Globus pallidus (tissue), 1 donor: ENCODE measurements around the gene SPDYE4.

Source experiments
- DNase-seq: peaks from one replicate; pipeline ENCODE4 v3.0.0-alpha.2; 2015; ENCODE audit warnings: low spot score

SPDYE4 gene

DNA sequence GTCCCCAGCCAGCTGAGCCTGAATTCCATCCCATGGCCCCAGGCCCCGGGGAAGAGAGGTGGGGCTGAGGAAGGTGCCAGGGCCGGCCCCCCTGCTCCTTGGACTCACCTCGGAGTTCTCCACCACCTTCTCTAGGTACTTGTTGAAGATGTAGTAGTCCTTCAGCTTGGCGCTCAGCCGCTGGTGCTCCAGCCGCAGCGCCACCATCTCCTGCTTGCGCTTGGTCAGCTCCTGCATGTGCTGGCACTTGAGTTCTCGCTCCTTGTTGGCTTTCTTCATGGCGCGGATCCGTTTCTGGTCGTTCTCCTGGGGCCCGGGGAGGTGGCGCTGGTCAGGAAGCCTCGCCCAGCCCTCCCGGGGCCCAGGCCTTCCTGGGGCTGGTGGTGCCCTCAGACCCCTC lies 17.0 kb downstream of the SPDYE4 start:
- DNase-seq, result no peak

DNA sequence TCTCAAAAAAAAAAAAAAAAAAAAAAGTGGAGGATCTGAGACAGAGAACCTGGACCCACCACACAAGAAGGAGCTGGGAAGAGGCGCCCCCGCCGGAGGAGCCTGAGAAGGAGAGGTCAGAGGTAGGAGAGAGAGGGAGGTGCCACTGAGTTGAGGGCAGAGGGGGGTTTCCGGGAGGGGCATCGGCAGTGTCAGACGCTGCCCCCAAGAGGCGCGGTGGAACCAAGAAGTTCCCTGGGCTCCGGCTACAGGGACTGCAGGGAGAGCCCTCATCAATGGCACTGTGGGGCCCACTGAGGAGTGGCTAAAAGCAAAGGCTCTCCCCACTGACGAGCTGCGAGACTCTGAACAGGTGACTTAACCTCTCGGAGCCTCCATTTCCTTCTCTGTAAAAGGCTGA lies 17.9 kb downstream of the SPDYE4 start:
- DNase-seq, result no peak

DNA sequence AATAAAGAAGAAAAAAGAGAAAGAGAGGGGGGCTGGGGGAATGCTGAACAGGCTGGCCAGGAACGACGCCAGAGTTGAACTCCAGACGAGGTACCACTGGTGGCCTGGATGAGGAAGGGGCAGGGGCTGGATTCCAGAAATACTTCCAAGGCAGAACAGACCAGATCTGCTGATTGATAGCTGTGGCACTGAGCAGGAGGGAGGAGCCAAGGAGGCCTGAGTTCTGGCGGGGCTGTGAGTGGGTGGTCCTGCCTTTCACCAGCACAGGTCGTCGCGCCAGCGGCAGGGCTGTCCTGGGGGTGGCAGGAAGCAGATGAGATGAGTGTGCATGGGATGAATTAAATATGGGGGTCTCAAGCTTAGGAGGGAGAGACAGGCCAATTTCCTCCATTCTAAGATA lies 19.2 kb downstream of the SPDYE4 start:
- no peak for DNase-seq

DNA sequence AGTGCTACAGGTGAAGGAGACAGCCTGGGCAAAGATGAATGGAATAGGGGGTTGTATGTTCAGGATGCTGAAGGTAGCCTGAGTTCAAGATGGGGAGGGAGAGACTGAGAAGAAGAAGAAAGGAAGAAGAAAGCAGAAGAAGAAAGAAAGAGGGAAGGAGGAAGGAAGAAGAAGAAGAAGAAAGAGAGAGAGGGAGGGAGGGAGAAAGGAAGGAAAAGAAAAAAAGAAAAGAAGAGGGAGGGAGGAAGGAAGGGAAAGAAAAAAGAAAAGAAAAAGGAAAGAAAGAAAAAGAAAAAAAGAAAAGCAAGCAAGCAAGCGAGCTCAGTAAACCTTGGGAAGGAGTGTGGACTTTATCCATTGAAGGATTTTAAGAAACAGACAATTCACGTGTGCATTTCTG lies 21.6 kb downstream of the SPDYE4 start:
- DNase-seq, result no peak

DNA sequence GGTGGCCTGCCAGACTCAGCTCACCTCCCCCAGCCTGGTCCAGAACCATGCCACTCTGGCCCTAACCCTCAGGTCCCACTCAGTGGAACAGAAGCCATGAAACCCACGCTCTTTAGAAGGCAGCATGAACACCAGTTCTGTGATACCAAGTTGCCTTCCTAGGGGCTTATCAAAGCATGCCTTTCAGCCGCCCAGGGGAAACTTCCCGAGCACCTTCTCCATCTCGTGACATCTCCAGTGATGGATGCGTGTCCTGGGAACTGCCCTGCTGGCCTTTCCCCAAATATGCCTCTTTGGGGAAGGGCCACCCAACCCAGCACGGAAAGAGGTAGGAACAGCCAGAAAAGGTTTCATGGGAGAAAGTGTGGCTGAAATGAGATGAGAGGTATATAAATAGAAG lies 22.0 kb downstream of the SPDYE4 start:
- DNase-seq, result no peak

DNA sequence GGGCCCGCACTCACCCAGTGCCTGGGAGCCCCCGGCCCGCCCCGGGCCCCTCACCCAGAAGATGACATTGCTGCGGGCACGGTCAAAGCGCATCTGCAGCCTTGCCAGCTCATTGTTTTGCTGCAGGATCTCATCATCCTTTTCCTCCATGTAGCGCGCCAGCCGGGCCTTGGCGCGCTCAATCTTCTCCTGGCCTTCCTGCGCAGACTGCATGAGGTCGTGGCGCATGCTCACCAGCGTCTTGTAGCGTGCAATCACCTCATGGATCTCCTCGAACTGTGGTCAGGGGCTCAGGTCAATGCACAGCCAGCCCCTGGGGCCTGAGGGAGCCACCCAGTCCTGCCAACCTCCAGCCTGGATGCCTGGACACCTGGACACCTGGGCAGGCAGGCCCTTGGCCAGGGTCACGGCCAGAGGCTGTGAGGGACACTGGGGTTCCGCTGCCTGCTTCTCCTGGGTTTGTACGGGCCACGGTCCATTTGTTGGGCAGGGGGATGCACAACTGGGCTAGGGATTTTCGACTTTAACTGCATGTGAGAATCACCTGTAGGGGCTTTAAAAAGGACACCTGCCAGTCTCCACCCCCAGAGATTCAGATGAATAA lies 22.9 kb downstream of the SPDYE4 start:
- no peak for DNase-seq

DNA sequence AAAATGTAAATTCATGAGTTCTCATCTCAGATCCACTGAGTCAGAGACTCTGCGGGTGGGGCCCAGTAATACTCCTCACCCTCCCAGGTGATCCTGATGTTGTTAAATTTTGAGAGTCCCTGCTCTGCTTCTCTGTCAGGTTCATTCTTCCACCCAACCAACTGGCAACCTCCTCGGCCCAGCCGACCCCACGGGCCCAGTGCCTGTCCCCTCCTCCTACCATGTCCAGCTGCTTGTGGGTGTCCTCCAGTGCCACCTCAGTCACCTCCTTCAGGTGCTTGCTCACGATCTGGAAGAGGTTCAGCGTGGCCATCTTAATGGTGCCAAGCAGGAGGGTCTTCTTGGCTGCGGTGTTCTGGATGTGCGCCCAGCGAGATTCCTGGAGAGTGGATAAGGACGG lies 23.5 kb downstream of the SPDYE4 start:
- no peak for DNase-seq

DNA sequence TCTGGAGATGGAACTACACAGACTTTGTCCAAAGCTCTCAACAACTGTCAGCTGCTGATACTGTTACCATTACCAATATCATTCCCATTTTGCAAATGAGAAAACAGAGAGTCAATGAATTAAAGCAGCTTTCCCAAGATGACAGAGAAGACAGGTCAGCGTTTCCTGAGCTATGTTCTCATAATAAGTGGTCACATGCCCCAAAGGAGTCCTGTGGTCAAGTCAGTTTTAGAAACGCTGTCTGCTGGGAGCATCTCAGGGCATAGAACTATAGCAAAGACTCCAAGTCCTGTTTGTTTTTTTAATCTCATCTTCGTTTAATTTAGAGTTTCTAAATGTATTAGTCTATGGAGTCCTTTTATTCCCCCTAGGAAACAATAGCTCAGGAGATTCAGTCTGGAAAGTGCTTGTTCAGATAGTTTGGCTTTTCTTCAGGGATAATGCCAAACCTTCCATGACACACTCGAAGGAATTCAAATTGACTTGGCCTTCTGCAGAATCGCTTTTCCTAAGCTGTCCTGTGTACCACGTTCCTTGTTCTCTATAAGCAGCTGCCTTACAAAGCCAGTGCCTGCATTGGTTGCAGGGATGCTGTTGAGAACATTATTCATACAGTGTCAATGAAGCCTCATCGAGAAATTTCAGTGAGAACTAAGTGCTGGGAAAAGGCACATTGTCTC lies 25.8 kb downstream of the SPDYE4 start:
- no peak for DNase-seq

DNA sequence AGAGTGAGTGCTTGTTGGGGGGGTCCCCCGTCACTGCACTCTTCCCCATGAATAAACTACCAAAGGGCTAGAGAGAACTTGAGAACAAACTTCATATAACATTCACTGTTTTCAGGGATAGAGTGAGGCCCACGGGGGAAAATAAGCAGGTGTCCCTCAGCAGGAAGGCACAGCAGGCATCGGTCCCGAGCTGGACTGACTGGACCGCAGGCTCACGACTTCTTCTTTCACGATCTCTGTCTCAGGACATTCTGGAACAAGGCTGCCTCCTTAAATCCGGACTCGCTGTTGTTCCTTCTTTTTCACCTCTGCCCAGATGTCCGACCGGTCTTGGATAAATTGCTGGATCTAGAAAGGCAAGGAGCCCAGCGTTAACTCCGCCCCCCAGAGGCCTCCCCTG lies 28.5 kb downstream of the SPDYE4 start:
- no peak for DNase-seq

DNA sequence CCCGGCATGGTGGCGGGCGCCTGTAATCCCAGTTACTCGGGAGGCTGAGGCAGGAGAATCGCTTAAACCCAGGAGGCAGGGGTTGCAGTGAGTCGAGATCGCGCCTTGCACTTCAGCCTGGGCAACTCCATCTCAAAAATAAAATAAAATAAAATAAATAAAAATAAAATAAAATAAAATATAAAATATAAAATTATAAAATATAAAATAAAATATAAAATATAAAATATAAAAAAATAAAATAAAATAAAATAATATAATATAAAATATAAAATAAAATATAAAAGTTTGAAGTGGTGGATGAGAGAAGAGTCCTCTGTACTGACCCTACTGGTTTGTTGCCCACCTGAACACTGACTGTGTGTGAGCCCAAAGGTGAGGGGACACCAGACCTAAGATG lies 28.9 kb downstream of the SPDYE4 start:
- DNase-seq, result no peak

DNA sequence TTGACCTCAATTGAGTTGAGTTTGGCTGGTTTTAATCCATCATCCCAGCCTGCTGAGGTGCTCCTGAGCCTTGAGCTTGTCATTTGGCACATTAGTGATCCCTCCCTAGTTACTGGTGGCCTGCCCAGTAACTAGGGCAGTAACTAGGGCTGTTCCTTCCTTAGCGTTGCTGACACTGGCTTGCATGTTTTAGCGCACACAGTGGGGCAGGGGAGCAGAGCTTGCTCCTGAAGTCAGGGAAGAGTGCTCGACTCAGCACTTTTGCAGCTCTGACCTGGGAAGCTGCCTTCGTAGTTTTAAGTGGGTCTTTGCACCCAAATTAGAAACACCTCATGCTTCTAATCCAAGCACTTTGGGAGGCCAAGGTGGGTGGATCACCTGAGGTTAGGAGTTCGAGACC lies 29.4 kb downstream of the SPDYE4 start:
- no peak for DNase-seq

DNA sequence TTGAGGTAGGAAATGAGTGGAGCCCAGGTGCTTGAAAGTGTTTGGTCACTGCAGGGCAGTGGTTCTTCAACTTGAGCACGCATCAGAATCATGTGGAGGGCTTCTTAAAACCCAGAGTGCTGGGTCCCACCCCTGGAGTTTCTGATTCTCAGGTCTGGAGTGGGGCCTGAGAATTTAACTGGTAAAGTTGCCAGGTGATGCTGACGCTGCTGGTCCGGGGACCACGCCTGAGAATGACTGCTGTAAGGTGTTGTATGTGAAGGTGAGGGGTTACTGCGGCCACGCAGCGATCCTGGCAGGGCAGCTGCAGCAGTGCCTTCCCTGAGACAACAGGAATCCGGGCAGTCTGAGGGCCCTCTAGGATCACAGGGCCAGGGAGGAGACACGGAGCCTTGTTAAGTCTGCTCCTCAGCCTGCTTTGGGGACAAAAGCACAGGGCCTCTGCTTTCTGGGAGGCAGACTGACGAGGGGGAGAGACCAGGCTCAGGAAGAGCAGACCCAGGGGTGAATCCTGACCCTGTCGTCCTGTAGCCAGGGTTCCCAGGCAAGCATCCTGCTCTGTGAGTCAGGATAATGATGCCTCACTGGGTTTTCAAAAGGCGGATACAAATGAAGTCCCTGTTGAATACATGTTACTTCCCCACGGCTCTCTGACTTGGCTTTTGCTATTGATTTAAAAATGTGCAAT lies 30.0 kb downstream of the SPDYE4 start:
- DNase-seq, result no peak

DNA sequence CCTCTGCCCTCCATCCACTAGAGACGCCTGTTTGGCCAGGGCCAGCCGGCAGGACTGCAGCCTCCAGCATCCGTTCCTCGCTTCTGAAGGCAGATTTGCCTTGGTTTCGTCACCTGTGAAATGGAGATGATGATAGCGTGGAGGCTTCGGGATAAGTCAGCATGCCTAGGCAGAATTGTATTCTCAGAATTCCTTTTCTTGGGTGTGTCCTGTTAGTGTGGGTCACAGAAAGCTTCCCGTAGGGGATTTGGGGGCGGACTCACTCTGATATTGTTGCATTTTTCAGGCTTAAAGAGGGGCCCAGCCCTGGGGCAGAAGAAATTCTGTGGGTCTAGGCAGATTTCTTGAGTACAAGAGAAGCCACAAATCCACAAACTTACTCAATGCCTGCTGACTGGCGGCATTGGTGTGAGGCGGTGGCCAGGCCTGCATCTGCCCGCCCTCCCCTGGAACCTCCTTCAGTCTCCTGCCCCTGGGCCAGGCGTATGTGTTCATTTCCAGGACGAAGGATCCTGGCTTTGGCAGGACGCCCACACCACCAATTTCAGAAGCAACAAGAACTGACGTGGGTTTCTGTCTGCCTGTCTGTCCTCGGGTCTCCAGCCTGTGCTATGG lies 31.3 kb downstream of the SPDYE4 start:
- DNase-seq, result no peak

DNA sequence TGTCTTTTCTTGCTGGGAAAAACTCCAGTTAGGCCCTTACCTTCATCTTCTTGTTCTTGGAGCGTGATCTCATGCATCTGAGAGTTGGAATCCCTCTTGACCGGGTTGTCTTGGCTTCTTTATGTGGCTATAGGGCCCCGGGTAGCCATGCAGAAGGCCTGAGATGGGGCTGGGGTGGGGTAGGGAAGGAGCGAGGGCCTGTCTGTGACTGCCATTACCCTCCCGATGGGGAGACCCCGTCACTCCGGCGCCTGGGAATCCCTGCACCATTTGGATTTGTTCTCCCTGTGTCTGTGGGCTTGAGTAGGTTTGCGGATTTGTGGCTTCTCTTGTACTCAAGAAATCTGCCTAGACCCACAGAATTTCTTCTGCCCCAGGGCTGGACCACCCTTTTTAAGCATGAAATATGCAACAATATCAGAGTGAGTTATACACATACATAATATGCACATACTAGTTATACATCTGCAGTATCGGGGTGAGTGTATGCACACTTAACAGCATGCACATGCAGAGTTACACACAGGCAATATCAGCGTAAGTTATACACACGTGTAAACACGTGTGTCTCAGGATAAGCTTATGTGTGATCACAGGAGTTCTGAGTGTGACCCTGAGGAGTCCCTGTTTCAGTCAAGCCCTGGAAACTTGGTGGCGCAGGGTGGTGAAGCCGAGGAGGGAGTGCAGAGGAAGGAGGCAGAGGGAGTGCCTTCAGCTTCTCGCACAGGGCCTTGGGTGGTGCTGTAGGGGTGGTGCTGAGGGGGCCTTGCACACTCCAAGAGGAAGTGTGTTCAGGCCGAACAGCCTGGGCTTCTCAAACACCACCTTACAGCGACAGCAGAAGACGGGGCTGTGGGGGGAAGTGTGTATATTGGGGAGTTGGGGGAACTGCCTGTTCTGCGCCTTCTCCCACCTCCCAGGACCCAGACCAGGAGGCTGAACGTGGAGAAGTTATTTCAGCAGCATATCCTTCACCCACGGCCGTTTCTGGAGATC lies 32.2 kb downstream of the SPDYE4 start:
- no peak for DNase-seq

DNA sequence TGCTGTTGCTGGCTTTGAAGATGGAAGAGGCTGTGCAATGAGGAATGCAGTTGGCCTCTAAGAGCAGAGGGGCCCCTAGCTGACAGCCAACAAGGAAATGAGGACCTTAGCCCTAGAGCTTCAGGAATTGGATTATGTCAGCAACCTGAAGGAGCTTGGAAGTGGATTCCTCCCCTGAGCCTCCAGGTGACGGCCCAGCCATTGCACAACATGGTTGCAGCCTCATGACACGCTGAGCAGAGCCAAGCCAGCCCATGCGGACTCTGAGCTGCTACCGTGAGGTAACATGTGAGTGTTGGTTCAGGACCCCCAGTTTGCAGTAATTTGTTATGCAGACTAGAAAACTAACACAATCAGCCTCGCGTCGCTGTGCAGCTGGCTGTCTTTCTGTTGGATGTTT lies 33.9 kb downstream of the SPDYE4 start:
- no peak for DNase-seq

DNA sequence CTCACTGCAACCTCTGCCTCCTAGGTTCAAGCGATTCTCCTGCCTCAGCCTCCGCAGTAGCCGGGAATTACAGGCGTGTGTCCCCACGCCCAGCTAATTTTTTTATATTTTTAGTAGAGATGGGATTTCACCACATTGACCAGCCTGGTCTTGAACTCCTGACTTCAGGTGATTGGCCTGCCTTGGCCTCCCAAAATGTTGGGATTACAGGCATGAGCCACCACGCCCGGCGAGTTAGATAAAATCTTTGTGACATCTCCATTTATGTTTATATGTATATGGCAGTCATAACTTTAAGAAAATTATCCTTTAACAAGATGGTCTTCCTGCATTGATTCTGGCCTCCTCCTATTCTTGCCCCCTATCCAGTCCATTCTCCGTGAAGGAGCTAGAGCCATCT lies 37.8 kb downstream of the SPDYE4 start:
- no peak for DNase-seq

DNA sequence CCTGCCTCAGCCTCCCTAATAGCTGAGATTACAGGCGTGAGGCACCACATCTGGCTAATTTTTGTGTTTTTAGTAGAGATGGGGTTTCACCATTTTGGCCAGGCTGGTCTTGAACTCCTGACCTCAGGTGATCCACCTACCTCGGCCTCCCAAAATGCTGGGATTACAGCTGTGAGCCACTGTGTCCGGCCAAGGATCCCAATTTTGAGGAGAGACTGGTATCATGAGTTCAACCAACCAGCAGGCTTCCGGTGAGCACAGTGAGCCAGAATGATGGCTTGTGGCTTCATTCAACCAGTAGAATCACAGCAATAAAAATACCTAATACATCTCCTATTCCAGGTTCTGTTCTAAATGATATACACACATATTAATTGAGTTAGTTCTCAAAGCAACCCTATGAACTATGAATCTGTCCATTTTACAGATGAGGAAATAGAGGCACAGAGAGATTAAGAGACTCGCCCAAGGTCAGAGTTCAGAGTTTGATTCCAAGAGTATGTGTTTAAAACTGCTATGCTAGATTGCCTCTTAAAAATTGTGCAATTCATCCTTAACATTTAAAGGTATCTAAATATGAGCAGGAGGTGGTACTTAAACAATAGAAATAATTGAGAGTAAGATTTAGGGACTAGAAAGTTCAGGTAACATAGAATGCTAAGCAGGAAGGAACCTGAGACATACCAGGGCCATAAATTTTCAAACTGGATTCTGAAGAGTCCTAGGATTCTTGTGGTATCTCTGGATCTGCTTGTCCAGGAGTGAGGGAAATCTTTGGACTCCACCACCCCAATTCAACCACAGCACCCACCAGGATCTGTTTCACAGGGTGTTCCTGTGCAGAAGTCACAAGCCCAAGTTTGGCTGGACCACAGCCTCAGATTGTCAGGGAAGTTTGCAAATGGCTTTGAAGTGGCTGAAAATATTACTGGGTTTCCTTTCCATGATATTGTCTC lies 38.8 kb downstream of the SPDYE4 start:
- no peak for DNase-seq

DNA sequence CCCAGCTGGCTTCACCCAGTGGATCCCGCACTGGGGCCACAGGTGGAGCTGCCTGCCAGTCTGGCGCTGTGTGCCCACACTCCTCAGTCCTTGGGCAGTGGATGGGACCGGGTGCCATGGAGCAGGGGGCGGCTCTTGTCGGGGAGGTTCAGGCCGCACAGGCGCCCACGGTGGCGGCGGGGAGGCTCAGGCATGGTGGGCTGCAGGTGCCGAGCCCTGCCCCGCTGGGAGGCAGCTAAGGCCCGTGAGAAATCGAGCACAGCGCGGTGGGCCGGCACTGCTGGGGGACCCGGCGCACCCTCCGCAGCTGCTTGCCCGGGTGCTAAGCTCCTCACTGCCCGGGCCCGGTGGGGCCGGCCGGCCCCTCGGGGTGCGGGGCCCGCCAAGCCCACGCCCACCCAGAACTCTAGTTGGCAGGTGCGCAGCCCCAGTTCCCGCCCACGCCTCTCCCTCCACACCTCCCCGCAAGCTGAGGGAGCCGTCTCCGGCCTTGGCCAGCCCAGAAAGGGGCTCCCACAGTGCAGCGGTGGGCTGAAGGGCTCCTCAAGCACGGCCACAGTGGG lies 40.3 kb downstream of the SPDYE4 start:
- no peak for DNase-seq

DNA sequence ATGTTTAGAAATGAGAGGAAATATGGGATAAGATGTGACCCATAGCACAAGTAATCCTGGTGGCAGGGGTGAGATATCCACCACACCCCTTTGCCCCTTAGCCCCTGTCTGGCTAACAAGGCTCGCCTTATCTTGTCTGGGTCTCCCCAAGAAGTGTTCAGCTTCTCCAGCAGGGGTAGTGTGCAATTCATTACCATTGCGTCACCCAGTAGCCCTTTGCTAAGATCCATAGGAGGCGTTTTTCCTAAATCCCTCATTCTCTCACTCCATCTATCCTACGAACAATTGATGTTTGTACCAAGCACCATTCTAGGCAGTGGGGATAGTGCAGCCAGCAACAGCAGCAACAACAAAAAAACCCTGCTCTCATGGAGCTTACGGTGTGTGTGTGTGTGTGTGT lies 44.5 kb downstream of the SPDYE4 start:
- DNase-seq, result no peak

DNA sequence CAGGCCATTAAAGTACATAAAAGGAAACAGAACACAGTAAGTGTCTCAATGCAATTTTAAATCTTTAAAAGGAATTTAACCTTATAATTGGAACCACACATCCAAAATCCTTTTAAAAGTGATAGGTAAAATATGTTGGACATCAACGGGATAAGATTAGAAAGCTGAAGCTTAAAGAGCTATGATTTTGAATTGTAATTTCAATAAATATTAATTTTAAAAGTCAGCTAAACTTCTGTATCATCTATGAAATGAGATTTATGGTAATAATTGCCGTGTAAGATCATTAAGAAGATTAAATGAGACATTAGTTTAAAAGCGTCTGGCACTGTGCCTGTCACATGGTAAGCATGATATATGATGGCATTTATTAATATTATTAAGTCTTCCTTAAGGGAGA lies 45.0 kb downstream of the SPDYE4 start:
- DNase-seq, result no peak

DNA sequence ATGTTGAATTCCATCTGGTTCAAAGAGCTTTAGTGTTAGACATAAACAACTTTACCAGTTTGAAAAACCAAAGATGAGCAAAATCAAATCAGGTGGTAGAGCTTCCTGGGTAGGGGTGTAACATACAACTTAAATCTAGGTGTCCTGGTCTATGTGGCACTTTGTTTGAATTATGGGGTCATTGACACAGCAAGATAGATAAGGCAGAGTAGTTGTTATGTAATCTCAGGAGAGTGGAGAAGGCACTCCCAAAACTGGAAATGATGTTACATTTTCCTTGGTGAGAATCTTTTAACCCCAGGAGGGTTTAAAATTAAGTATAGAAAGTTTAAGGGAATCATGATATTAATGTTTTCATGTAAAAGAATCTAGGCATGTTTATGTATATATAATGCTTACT lies 45.6 kb downstream of the SPDYE4 start:
- no peak for DNase-seq
